ENCODE results near the gene UPP1.
"Not testable (repeated sequence)": the region's sequence is repeated elsewhere in the genome, so short reads cannot be mapped to it uniquely, and the experiment has no call there.

UPP1 gene

DNA sequence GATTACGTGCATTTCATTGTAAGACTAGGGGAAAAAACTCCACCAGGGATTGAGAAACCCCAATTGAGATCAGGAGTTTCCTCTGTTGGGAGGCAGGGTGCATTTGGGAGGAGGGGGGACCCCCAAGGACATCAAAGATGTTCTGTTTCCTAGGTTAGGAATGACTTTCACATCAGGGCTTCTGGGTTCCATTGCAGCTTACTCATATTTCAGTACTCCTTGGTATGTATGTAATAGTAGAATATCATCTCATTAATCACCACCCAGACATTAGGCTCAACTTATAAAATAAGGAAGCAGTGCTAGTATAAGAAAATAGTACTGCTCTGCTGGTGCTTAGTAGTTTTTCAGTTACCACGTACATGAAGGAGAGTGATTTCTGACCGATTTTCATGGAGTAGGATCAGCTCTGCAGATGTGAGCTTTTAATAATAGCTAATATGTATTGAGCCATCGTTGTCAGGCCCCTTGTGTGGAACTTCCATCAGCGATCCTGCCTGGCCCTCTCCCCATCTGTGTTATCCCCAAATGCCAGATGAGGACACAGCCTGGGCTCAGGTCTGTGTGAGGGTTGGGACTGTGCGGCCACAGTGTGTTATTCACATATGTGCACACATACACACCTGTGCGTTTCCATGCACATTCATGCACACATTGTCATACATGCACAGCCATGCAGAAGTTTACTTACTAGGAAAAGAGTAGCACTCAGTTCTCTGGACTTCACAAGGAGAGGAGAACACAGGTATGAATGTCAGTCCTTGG lies 23.5 kb downstream of the UPP1 start:
- peak; percentile 62 for DNase-seq

DNA sequence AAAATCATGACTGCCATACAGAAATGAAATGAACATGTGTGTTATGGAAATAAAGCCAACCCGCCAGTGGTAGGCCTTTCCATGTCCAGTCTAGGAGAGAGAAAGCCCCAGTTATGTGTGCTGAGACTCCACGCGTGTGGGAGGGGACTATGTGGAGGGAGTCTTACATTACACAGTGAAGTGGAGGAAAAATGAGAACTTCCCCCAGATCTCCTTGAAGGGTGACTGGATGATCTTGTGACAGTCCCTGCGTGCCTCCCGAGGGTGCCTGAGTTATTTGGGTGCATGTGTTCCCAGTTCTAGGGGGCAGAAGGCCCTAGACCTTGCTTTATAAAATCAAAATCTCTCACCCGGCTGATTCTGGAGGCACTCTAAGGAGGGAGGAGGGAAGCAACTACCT lies 24.2 kb downstream of the UPP1 start:
- no peak for DNase-seq

DNA sequence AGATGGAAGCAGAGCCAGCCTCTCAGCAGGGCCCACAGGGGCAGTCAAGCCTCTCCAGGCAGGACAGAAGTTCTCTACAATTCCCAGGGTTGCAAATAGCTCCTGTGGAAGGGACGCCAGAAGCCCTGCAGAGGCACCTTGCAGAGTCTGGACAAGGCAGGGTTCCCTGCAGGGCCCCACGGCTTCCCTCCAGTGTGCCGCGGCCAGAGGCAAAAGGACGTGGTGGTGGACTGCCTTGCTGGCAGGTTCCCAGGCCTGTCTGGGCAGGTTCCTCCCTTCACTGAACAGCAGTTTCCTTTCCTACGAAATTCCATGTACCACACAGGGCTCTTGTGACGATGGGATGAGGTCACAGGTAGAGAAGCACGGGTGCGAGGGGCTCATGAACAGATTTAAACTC lies 25.1 kb downstream of the UPP1 start:
- DNase-seq: no peak

DNA sequence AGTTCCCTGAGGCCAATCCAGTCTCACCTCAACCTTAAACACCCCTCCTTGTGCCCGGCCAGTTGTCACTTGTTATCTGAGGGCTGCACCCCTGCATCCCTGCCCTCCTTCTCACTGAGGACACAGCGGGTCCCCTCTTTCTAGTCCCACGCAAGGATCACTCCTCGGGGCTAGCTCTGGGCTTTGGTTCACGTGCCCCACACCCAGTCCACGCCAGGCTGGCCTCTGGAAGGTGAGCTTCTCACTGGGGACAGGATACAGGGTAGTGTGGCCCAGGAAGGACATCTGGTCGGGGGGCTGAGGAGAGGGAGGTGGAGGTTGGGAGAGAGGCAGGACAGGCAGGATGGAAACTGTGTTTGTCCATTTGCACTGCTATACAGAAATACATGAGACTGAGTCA lies 25.5 kb downstream of the UPP1 start:
- no peak for DNase-seq

DNA sequence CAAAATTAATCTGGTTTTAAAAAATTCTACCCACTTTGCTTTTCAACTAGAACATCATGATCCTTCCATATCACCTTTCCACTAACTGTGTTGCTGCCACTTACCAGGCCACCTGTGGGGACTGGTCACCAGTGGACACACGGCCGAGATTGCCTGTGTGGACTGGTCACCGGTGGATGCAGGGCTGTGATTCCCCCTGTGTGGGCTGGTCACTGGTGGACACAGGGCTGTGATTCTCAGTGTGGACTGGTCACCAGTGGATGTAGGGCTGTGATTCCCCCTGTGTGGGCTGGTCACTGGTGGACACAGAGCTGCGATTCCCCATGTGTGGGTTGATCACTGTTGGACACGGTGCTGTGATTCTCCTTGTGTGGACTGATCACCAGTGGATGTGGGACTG lies 27.0 kb downstream of the UPP1 start:
- no peak for DNase-seq

DNA sequence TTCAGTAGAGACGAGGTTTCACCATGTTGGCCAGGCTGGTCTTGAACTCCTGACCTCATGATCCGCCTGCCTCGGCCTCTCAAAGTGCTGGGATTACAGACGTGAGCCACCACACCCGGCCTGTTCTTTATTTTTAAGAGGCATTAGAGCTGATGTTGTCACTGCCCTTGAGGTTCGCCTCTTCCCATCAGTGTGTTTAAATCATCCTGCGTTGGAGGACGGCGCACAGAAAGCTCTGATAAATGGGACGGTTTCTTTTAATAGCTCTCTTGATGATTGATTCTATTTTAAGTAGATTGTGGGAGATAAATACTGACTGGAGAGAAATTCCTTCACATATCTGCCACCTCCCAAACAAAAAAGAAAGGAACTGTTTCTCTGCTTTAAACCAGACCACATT lies 29.0 kb downstream of the UPP1 start:
- no peak for DNase-seq

DNA sequence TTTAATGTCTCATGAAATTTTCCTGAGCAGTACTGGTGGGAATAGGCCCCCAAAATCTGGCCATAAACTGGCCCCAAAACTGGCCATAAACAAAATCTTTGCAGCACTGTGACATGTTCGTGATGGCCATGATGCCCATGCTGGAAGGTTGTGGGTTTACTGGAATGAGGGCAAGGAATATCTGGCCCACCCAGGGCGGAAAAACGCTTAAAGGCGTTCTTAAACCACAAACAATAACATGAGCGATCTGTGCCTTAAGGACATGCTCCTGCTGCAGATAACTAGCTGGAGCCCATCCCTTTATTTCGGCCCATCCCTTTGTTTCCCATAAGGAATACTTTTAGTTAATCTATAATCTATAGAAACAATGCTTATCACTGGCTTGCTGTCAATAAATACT lies 31.5 kb downstream of the UPP1 start:
- not testable (repeated sequence) for DNase-seq

DNA sequence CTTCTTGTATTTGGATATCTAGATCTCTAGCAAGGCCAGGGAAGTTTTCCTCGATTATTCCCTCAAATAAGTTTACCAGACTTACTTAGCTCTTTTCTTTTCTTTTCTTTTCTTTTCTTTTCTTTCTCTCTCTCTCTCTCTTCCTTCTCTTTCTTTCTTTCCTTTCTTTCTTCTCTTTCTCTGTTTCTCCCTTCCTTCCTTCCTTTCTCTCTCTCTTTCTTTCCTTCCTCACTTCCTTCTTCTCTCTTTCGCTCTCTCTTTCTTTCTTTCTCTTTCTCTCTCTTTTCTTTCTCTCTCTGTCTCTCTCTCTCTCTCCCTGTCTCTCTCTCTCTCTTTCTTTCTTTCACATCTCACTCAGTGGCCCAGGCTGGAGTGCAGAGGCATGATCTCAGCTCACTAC lies 37.0 kb downstream of the UPP1 start:
- no peak for DNase-seq

DNA sequence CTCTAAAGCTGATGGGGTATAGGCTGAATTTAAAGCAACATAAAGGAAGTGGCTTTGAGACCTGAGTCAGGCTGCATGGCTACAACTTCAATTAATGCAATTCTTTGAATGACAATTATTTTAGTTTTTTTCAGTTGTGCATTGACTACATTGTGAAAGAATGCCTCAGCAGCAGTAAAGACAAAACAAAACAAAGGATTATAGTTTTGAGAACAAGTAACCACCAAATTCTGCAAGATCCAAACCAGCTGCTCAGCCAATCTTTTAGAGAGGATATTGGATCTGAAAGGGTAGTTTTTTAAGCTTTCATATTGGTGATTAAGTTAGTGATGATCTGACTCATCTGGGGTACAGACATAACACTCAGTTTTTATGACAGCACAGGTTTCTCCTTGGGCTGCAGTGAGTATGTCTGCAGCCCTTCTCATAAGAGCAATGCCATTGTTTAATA lies 41.6 kb downstream of the UPP1 start:
- no peak for DNase-seq

DNA sequence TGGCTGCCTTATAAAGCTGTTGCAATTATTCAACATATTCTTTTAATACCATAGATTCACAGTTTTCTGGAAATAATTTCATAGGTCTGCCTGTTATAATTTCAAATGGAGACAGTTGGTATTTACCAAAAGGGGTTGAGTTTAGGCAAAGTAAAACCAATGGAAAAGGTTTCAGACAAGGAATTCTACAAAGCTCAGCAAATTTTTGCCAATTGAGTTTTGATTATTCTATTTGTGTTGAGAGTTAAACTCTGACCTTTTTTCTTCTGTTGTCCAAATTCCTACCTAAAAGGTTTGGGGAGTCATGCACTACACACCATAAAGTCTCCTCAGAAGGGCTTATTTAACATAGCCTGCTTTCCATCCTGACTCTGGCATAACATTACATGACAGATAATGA lies 43.7 kb downstream of the UPP1 start:
- DNase-seq: no peak

DNA sequence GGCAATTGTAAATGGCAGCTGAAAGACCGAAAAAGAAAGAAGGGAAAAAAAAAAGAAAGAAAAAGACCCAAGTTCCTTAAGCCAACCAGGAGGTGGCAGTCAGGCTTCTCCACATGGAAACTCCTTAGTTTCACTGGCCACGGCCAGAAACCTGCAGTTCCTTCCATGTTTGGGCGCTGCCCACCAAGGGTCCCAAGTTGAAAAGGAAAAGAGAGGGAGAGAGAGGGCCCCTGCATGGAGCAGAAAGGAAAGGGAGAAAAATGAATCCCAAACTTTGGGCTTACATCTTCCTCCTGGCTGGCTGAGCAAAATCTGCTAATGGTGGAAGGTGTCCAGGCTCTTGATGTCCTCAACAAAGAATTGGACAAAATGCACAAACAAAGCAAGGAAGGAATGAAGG lies 50.4 kb downstream of the UPP1 start:
- DNase-seq: no peak

DNA sequence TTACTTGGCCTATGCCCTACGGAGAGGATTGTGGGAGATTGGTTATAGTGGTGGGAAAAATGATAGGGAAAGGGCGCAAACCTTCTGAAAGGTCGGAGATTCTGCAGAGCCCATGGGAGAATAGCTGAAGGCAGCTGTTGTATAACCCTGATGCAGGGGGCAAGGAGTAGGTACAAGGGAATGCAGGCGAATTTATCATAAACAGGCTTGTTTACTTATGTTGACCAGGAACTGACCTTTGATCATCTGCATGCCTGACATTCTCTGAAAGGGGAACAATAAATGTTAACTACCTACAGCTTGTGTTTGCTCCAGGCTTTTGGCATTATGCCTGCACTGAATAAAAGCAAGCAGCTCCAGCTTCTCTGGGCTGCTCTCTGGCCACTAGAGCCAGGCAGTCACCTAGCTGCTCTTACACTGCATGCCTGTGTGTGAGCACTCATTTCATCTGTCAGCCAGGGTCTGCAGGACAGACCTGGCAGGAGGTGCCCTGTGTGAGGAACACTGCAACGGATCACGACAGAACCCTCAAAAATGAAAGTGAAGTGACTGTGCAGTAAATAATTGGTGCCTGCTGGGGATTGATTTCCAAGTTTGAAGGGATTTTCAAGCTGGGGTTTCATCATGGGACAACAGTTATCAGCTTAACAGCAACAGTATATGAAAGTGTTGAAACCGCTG lies 51.1 kb downstream of the UPP1 start:
- no peak for DNase-seq

DNA sequence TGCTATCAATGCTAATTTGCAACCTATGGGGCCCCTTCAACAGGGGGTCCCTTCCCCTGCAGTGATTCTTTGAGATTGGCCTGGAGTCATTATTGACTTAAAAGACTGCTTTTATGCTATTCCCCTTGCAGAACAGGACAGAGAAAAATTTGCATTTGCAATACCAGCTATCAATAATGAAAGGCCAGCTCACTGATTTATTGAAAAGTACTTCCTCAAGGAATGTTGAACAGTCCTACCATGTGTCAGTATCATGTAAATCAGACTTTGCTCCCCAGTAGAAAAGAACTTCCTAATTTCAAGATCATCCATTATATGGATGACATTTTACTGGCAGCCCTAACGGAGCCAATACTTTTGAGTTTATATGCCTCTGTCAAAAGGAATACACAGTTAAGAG lies 52.5 kb downstream of the UPP1 start:
- DNase-seq: no peak

DNA sequence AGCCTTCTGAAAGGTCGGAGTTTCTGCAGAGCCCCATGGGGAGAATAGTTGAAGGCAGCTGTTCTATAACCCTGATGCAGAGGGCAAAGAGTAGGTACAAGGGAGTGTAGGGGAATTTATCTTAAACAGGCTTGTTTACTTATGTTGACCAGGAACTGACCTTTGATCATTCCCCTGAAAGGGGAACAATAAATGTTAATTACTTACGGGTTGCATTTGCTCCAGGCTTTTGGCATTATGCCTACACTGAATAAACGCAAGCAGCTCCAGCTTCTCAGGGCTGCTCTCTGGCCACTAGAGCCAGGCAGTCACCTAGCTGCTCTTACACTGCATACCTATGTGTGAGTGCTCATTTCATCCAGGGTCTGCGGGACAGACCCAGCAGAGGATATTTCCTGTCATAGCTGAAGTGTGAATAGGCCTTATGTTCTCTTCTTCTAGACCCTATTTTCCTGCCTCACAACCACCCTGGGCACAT lies 55.3 kb downstream of the UPP1 start:
- DNase-seq: no peak

DNA sequence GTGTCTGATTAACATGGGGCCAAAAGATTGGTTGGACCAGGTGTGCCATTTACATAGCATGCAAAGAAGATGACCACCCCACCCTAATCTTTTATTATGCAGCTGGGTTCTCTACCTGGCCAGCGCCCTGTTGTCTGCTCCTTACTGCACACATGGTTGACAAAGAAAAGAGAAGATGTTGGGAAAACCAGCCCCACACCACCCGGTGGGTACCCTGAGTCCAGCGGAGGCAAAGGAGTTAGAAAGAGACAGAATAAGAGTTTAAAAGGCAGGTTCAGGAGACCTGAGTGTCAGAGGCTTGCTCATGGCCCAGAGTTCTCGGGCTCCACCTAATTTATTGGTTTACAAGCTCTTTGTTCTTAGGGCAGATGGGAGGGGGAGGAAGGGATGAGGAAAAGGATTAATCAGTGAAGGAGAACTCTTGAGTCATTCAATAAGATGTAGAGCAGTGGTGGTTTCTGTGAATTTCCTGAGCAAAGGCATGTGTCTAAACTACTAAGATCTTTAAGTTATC lies 58.1 kb downstream of the UPP1 start:
- no peak for DNase-seq

DNA sequence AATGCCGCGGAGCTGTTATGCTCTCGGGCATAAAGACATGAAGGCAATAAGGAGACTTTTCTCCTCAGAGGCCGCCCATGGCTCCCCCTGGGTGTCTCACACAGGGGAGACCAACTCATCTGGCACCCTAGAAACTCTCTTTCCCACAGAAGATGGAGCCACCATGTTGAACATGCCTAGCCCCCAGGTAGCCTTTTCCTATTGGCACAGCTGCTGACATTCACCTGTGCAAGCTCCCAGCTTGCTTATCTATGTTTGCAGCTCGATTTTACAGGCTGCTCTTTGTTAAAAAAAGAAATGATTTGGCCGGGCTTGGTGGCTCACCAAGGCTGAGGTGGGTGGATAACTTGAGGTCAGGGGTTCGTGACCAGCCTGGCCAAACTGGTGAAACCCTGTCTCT lies 58.6 kb downstream of the UPP1 start:
- not testable (repeated sequence) for DNase-seq

DNA sequence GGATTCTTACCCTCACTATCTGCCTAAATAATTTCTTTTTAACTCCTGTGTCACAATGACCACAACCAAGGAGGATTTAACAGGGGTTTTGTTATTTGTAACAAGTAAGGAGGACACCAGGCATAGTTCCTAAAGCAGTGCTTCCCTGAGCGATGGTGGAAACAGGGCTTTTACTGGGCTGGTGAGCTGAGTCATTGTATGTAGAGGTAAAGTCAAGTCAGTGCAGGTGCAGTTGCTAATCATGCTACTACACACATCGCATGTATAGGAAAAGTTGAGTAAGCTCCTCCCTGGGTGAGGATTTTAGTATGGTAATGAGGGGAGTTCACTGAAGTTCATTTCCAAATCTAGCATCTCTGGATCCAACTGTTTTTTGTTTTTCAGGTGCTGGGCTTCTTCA lies 59.2 kb downstream of the UPP1 start:
- no peak for DNase-seq

DNA sequence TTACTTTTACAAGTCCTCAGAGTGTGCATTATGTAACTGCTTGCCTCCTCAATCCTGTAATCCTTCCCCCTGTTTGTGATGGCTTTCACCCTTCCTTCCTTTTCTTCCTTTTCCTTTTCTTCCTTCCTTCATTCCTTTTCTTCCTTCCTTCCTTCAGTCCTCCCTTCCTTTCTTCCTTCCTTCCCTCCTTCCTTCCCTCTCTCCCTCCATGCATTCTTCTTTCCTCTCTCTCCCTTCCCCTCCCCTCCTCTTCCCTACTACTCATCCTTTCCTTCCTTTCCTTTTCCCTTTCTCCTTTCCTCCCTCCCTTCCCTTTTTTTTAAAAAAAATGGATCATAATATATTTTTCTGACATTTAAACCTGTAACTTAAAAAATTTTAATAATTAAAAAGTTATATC lies 60.0 kb downstream of the UPP1 start:
- no peak for DNase-seq

DNA sequence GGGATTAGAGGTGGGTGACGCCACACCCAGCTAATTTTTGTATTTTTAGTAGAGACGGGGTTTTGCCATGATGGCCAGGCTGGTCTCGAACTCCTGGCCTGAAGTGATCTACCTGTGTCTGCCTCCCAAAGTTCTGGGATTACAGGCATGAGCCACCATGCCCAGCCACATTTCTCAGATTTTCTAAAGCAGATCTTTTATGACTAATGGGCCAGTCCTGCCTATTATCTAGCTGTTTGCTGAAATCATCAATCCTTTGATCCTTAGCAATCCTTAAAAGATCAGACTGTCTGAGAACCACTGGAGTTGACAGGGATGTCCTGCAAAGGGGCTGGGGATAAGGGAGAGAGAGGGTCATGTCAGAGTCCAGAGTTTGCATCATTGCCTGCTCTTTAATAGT lies 61.0 kb downstream of the UPP1 start:
- no peak for DNase-seq

DNA sequence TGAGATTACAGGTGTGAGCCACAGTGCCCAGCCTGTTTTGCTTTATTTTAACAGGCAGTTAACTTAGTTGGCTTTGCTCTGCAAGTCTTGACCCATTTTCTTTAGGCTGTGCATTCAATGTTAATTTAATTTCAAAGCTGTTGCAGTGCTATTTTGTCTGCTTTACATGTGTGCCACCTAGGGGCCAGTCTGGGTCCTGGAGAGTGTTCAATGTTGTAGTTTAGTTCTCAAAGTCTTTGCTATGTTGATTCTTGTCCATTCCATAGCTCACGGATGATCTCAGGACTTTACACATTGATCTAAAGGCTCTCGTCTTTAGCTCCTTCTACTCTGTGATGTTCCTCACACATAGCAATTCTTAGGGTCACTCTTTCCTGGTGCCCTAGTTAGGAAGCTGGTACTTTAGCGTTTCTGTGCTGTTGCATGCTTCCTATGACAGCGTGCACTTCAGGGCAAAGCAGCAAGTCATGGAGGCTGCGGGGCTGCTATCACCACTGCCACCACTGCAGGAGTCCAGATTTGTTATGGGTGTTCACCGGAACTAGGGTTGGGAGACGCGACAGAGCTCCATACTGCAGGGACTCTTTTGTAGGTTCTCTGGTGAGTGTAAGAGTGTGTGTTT lies 65.8 kb downstream of the UPP1 start:
- peak; percentile 9 for DNase-seq

Data from NCI-H226 (cell line).